GM23338 (cell line): ENCODE data around the gene PTPRN2. TPM values are rescaled to one million over a fixed set of nuclear protein-coding genes. Genes with fewer than 3 reads are reported as not detected.

Experiments used
- ATAC-seq: fragments of 200-7000 bp; cut with Tn5 transposase; 3 replicates; pipeline ENCODE4 v1.9.1; 2020
- DNase-seq: peaks from one replicate; pipeline ENCODE4 v3.0.0-alpha.2; 2015; ENCODE audit warnings: low spot score
- H2AFZ ChIP-seq: fragments of 200-600 bp; sonication (generic); 2 replicates; pipeline ENCODE4 v1.8.0; 2016; ENCODE audit warnings: antibody characterized with exemption, mild to moderate bottlenecking, moderate library complexity
- H3F3A ChIP-seq: fragments of 200-600 bp; sonication (generic); replicated peaks from 2 replicates; pipeline ENCODE4 v1.8.0; 2017; ENCODE audit warnings: antibody characterized with exemption, mixed run types, low read depth
- H3K27ac ChIP-seq: fragments of 200-600 bp; sonication (generic); 2 replicates; pipeline ENCODE4 v1.6.1; 2016; ENCODE audit warnings: low read depth
- H3K27me3 ChIP-seq: fragments of 200-600 bp; sonication (generic); 2 replicates; pipeline ENCODE4 v1.8.0; 2016; ENCODE audit warnings: mild to moderate bottlenecking, mixed run types, moderate library complexity; ENCODE audit not compliant: insufficient read depth
- H3K36me3 ChIP-seq: fragments of 200-600 bp; sonication (generic); 2 replicates; pipeline ENCODE4 v1.8.0; 2016; ENCODE audit warnings: mild to moderate bottlenecking; ENCODE audit not compliant: insufficient read depth
- H3K4me1 ChIP-seq: fragments of 200-600 bp; sonication (generic); 2 replicates; pipeline ENCODE4 v1.8.0; 2016; ENCODE audit warnings: mild to moderate bottlenecking, moderate library complexity; ENCODE audit not compliant: insufficient read depth
- H3K4me2 ChIP-seq: fragments of 200-600 bp; sonication (generic); 2 replicates; pipeline ENCODE4 v1.7.1; 2017; ENCODE audit warnings: mixed run types
- H3K4me3 ChIP-seq: fragments of 200-600 bp; sonication (generic); 2 replicates; pipeline ENCODE4 v1.6.1; 2016; ENCODE audit warnings: mixed run types
- H3K79me2 ChIP-seq: fragments of 200-600 bp; sonication (generic); replicated peaks from 2 replicates; pipeline ENCODE4 v1.8.0; 2017; ENCODE audit warnings: mild to moderate bottlenecking; ENCODE audit not compliant: insufficient read depth
- H3K9me2 ChIP-seq: fragments of 200-600 bp; sonication (generic); 2 replicates; pipeline ENCODE4 v1.8.0; 2017; ENCODE audit not compliant: insufficient read depth
- H4K20me1 ChIP-seq: fragments of 200-600 bp; sonication (generic); replicated peaks from 2 replicates; pipeline ENCODE4 v1.8.0; 2017; ENCODE audit warnings: mild to moderate bottlenecking; ENCODE audit not compliant: insufficient read depth
- H3K27ac Mint-ChIP-seq: 2 replicates; pipeline ENCODE4 v1.8.0; 2020; ENCODE audit warnings: inconsistent platforms, mild to moderate bottlenecking, moderate library complexity, mixed read lengths
- H3K27me3 Mint-ChIP-seq: 3 replicates; pipeline ENCODE4 v1.8.0; 2022; ENCODE audit warnings: low read depth, mild to moderate bottlenecking, moderate library complexity, mixed read lengths, inconsistent platforms; ENCODE audit not compliant: insufficient read depth, poor library complexity
- H3K36me3 Mint-ChIP-seq: 3 replicates; pipeline ENCODE4 v1.8.0; 2021; ENCODE audit warnings: low read depth, mild to moderate bottlenecking, inconsistent platforms, moderate library complexity, mixed read lengths
- H3K4me1 Mint-ChIP-seq: 3 replicates; pipeline ENCODE4 v1.8.0; 2020; ENCODE audit warnings: mild to moderate bottlenecking, inconsistent platforms, mixed read lengths
- H3K4me3 Mint-ChIP-seq: 3 replicates; pipeline ENCODE4 v1.8.0; 2021; ENCODE audit warnings: moderate library complexity, mild to moderate bottlenecking, inconsistent platforms, mixed read lengths
- H3K9me3 Mint-ChIP-seq: 3 replicates; pipeline ENCODE4 v1.8.0; 2020; ENCODE audit warnings: moderate library complexity, mild to moderate bottlenecking, inconsistent platforms, mixed read lengths
- CREB1 ChIP-seq: fragments of 250-450 bp; sonication (Bioruptor Pico); IDR thresholded peaks from 2 replicates; pipeline ENCODE4 v1.5.0; 2020; ENCODE audit warnings: low read depth, mild to moderate bottlenecking, moderate library complexity
- EZH2phosphoT487 ChIP-seq: fragments of 200-600 bp; sonication (generic); IDR thresholded peaks from one replicate; pipeline ENCODE4 v1.8.1; 2018; ENCODE audit warnings: antibody characterized with exemption; ENCODE audit not compliant: unreplicated experiment
- JUNB ChIP-seq: IDR thresholded peaks from one replicate; pipeline ENCODE4 v1.6.1; 2016; ENCODE audit warnings: antibody characterized with exemption; ENCODE audit not compliant: unreplicated experiment
- NANOG ChIP-seq: IDR thresholded peaks from 2 replicates; pipeline ENCODE4 v1.6.1; 2016; ENCODE audit warnings: antibody characterized with exemption, borderline replicate concordance
- POLR2AphosphoS5 ChIP-seq: IDR thresholded peaks from 2 replicates; pipeline ENCODE4 v1.6.1; 2016; ENCODE audit warnings: antibody characterized with exemption, low read depth
- STAT1 ChIP-seq: IDR thresholded peaks from one replicate; pipeline ENCODE4 v1.6.1; 2016; ENCODE audit warnings: antibody characterized with exemption; ENCODE audit not compliant: unreplicated experiment
- ZNF114 ChIP-seq: fragments of 250-450 bp; sonication (Bioruptor Pico); IDR thresholded peaks from 2 replicates; pipeline ENCODE4 v1.5.0; 2020; ENCODE audit warnings: mild to moderate bottlenecking, moderate library complexity
- ZNF331 ChIP-seq: fragments of 250-450 bp; sonication (Bioruptor Pico); IDR thresholded peaks from 2 replicates; pipeline ENCODE4 v1.5.0; 2020; ENCODE audit warnings: low read depth, mild to moderate bottlenecking, moderate library complexity
- polyA plus RNA-seq: library from polyadenylated mRNA; unstranded; fragments of >200 nt; fragmentation: Nextera tagmentation; extraction: Ambion mirVana; gene quantifications from 2 replicates; pipeline ENCODE4 v1.2.1, GENCODE V29; 2016
- total RNA-seq: library from RNA; depleted of rRNA; stranded (reverse); fragments of >200 nt; shearing (Covaris generic); gene quantifications from 2 replicates; pipeline ENCODE4 v1.2.3, GENCODE V29; 2014
- TF ChIP-seq, protein P1 (sequence below): IDR thresholded peaks from 2 replicates; pipeline ENCODE4 v1.6.1; 2016; ENCODE audit warnings: antibody characterized with exemption
- TF ChIP-seq, protein P2 (sequence below): IDR thresholded peaks from one replicate; pipeline ENCODE4 v1.6.1; 2018; ENCODE audit warnings: antibody characterized with exemption; ENCODE audit not compliant: unreplicated experiment
- TF ChIP-seq, protein P3 (sequence below), 2 experiments: fragments of 200-600 bp in 1 of 2; sonication (generic) in 1 of 2; conservative IDR thresholded peaks; 2 replicates each; pipeline versions ENCODE4 v1.5.1 to v1.6.1; 2016 to 2017; ENCODE audit warnings: antibody characterized with exemption in 2 of 2, low read depth in 2 of 2, mild to moderate bottlenecking in 2 of 2, moderate library complexity in 1 of 2

PTPRN2 gene
- total and polyA plus RNA-seq, 2 experiments from 2014 or later: 0.87 to 4.0 TPM

DNA sequence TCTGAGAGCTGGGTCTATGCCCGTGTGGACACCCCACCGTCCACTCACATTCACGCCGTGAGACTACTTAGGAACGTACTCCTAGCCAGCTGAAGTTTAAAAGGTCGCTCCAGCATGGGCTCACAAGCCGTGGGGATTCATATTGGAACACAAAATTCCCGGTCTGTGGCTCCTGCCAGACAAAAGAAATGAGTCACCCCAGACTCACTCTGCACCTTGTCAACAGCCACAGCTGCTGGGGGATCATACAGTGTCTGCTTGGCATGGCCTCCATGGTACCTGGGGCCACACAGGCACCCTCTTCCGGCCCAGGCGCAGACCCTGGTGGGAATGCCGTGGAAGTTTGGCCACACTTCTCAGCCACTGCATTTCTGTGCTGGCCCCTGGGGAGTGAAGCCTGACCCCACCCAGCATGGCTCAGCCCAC is 1022.4 kb downstream of the PTPRN2 start:
- peaks cover 45% of the 10 kb centered on the region for H3K36me3 Mint-ChIP-seq
- Histone ChIP-seq H3K36me3 (no peaks in the 10 kb centered on the region), H3K4me3 (no peak overlapping the region), H3K4me1 (no peaks in the 10 kb centered on the region), H3K4me2 (no peak overlapping the region), H4K20me1 (no peaks in the 10 kb centered on the region), H3K9me2 (no peaks in the 10 kb centered on the region), H2AFZ (no peak overlapping the region), H3K27me3 (no peaks in the 10 kb centered on the region), H3K27ac (no peak overlapping the region), H3K79me2 (no peaks in the 10 kb centered on the region), H3F3A (no peaks in the 10 kb centered on the region)
- no peaks in the 10 kb centered on the region; the same call in none of the 3 replicates for H3K9me3 Mint-ChIP-seq
- TF ChIP-seq, protein P1, sequence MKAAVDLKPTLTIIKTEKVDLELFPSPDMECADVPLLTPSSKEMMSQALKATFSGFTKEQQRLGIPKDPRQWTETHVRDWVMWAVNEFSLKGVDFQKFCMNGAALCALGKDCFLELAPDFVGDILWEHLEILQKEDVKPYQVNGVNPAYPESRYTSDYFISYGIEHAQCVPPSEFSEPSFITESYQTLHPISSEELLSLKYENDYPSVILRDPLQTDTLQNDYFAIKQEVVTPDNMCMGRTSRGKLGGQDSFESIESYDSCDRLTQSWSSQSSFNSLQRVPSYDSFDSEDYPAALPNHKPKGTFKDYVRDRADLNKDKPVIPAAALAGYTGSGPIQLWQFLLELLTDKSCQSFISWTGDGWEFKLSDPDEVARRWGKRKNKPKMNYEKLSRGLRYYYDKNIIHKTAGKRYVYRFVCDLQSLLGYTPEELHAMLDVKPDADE: no peak
- TF ChIP-seq EZH2phosphoT487 (no peak), ZNF114 (CRISPR knock-in tag) (no peak), ZNF331 (CRISPR knock-in tag) (no peak), POLR2AphosphoS5 (no peak), JUNB (no peak), CREB1 (CRISPR knock-in tag) (no peak), NANOG (no peak), STAT1 (no peak)
- TF ChIP-seq, protein P2, sequence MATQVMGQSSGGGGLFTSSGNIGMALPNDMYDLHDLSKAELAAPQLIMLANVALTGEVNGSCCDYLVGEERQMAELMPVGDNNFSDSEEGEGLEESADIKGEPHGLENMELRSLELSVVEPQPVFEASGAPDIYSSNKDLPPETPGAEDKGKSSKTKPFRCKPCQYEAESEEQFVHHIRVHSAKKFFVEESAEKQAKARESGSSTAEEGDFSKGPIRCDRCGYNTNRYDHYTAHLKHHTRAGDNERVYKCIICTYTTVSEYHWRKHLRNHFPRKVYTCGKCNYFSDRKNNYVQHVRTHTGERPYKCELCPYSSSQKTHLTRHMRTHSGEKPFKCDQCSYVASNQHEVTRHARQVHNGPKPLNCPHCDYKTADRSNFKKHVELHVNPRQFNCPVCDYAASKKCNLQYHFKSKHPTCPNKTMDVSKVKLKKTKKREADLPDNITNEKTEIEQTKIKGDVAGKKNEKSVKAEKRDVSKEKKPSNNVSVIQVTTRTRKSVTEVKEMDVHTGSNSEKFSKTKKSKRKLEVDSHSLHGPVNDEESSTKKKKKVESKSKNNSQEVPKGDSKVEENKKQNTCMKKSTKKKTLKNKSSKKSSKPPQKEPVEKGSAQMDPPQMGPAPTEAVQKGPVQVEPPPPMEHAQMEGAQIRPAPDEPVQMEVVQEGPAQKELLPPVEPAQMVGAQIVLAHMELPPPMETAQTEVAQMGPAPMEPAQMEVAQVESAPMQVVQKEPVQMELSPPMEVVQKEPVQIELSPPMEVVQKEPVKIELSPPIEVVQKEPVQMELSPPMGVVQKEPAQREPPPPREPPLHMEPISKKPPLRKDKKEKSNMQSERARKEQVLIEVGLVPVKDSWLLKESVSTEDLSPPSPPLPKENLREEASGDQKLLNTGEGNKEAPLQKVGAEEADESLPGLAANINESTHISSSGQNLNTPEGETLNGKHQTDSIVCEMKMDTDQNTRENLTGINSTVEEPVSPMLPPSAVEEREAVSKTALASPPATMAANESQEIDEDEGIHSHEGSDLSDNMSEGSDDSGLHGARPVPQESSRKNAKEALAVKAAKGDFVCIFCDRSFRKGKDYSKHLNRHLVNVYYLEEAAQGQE: no peak
- TF ChIP-seq, protein P3, sequence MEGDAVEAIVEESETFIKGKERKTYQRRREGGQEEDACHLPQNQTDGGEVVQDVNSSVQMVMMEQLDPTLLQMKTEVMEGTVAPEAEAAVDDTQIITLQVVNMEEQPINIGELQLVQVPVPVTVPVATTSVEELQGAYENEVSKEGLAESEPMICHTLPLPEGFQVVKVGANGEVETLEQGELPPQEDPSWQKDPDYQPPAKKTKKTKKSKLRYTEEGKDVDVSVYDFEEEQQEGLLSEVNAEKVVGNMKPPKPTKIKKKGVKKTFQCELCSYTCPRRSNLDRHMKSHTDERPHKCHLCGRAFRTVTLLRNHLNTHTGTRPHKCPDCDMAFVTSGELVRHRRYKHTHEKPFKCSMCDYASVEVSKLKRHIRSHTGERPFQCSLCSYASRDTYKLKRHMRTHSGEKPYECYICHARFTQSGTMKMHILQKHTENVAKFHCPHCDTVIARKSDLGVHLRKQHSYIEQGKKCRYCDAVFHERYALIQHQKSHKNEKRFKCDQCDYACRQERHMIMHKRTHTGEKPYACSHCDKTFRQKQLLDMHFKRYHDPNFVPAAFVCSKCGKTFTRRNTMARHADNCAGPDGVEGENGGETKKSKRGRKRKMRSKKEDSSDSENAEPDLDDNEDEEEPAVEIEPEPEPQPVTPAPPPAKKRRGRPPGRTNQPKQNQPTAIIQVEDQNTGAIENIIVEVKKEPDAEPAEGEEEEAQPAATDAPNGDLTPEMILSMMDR (conservative IDR thresholded peaks at IDR 0.05; ENCODE audit: low read depth in 2 of 2): no peak
- no peak overlapping the region for H3K27ac Mint-ChIP-seq
- no peak for DNase-seq
- ATAC-seq: no peak
- no peak overlapping the region for H3K4me3 Mint-ChIP-seq
- H3K4me1 Mint-ChIP-seq: no peaks in the 10 kb centered on the region
- H3K27me3 Mint-ChIP-seq: peaks cover 3% of the 10 kb centered on the region
